ENCODE measurements around the gene SFXN5.
A peak's percentile ranks its signal among the peaks of the same experiment; 100 is the strongest.

The SFXN5 gene

DNA sequence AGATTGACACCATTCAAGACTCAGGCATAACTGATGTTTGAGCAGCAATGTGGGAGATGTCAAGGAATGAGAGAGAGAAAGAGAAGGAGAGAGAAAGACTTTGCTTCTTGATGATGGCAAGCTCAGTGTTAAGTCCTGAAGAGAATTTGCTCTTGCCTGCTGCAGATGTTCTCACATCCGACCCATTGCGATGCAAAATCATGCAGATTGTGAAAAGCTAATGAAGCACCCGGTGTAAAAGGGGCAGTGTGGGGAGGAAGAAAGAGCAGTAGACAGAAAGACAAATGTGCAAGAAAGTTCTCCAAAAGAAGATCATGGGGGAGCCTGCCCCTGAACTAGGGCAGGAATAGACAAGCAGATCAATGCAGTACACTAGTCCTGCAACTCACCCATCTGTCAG is 96.5 kb downstream of the SFXN5 start:
- DNase-seq (ENCODE audit: low spot score) = no peak

DNA sequence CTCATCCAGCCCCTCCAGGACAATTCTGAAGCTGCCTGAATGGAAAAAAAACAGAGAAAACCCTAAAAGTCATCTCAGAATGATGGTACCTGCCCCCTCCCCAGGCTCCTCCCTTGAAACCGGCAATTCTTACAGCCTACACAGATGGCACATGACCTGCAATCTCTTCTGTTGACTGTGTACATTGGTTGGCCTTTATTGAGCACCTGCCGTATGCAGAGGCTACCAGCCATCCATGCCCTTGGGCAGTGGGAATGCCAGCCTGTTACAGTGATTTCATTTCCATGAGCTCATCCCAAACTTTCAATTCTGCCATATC is 97.1 kb downstream of the SFXN5 start:
- no peak for DNase-seq (ENCODE audit: low spot score)

DNA sequence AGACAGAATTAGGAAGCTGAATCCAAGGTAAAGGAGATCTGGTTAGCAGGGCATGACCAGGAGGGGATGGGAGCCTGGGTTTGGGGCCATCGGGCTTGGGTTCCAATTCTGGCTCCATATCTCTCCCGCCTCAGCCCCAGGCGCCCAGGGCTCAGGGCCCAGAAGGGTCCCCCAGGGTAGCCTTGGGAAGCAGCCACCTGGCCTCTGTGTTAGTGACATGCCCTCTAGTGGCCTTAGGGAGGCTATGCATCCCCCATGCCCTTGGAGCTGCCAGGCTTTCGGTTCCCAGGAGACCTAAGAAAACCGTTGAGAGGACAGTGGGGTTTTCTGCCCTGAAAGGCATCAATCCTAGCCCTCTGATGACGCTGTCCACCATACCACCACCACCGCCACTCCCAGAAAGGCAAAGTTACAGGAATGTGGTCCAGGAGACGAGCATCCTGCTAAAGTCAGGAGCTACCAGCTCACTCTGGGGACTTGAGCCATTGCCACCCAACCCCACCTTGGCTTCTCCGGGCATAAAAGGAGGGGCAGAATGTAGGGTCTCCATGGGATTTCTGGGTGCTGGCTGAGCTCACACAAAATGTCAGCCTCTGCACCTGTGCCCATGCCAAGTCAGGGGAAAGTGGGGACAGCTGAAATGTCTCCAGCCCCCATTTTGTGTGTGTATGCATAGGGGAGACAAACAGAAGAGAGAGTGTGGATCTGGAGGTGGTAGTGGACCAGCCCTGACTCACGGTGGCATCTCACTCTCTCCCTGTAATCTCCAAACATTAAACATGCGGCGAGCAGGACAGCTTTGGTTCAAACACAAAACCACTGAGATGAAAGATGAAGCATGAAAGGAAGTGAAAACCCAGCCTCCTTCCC is 97.7 kb downstream of the SFXN5 start:
- DNase-seq (ENCODE audit: low spot score) = peak; percentile 50

DNA sequence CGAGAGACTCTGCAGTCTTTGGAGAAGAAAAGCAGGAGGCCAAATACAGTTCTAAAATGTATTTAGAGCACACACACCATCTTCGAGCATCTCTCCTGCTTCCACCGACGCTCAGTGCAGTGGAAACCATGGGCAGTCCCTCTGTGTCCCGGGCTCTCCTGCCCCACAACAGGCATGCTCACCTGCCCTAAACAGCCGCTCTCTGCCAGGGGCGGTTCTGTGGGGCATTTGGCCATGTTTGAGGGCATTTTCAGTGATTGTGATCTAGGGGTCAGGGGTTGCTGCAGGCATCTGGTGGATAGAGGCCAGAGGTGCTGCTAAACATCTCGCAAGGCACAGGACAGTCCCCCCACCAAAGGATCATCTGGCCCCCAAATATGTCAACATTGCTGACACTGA is 98.4 kb downstream of the SFXN5 start:
- DNase-seq (ENCODE audit: low spot score) = no peak

DNA sequence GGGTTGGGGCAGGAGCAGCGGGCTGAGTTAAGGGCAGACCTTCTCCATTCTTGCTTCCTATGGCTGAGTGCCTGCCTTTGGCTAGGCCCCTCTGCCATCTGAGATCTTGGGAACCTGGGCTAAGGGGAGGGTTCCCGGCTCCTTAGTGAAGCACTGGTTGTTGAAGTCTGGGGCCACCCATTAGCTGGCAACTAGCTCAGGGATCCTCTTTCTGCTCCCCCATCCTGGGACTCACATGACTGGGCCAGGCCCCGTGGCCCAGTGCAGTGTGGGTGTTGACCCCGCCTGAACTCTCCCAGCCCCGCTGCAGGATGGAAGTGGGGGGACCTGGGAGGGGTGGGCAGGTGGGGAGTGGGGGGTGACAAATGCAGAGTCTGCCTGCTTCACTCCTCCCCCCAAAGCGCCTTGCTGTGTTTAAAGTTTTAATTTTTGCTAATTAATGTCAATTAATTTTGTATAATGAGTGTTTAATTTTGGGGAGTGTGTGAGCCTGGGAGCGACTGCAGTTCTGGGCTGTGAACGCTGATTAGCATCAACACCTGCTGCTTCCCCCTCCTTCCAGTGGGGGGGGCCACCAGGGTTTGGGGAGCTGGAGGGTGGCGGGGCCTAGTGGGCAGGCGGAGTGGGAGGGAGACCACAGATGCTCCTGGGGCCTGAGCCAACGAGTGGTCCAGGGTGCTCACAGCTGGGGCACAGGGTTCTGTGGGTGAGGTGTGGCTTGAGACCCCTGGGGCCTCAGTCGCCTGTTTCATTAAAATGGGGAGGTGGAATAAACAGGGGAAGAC is 99.0 kb downstream of the SFXN5 start:
- no peak for DNase-seq (ENCODE audit: low spot score)

DNA sequence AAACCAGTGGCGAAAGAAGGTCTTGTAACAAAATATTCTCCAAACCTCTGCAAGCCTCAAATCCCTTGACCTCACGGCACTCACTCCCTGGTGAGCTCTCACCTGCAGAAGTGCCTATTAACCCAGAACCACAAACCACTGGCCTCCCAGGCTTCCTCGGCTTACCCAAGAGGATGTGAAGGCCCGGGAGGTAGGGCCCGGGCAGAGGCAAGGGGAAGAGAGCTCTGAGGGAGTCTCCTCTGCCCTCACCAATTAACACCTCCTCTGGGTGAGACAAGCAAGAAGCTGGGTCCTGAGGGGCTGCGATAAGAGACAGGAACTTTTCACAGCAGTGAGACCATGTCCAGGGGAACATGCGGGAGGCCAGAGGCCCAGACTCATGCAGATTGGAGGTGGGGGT is 100.5 kb downstream of the SFXN5 start:
- DNase-seq (ENCODE audit: low spot score) = no peak

DNA sequence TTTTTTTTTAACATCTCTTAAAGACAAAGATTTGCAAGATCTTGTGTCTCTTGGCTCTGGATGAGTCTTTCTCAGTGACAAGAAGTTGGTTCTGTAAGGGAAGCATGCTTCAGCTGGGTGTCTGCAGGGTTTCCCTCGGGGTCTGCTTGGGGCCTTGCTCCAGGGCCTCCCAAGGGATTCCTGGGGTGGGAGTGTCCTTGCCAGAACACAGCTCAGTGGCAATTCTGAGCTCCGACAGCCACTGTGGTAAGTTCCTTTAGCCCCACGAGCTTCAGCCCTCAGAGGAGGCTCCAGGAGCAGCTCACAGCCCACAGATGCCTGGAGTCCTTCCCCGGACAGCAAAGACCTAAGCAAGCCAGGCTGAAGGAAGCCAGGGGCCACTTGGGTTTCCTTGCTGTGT is 101.8 kb downstream of the SFXN5 start:
- DNase-seq (ENCODE audit: low spot score) = no peak

DNA sequence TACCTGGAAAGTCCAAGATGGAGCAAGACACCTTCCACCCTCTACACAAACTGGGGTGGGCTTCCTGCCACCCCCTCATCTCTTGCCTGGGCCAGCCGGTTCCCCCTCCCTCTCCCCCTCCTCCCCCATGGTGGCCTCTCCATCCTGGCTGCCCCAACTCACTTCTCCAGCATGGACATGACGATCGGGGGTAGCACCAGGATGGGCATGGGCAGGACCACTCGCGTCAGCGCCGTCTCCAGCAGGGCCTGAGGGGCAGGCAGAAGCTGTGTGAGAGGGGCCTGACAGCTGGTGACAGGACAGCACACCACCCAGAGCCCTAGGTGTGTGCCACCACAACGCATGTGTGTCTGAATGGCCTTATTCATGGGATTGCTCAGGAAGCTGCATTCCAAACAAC is 103.2 kb downstream of the SFXN5 start:
- DNase-seq (ENCODE audit: low spot score) = no peak

DNA sequence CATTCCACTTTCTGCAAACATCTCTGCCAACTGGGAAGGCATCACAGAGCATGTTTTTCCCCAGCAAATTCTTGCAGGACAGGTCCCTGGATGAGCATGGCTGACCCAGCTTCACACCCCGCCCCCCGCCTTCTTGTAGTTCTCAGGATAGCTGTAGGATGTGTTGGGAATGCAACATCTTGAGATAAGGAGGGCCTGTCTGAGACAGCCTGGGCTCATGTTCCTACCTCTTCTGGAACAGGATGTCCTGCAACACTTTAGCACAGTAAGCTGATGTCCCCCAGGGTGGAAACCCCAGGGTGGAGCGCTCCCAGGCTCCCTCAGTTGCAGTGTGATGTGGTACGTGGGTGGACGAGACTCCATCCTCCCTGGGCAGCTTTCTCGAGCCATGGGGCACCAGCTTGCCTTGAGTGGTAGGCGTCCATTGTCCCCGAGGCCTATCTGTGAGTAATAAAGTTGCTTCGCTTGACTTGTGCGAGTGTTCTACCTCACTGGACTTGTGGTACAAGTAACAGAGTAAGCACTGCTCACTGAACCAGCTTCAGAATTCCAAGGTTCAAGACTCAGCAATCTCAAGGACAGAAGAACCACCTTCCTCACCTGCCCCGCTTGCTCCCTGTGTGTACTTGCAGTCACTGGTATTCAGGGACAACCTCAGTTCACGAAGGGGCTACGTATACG is 105.6 kb downstream of the SFXN5 start:
- DNase-seq (ENCODE audit: low spot score) = no peak

DNA sequence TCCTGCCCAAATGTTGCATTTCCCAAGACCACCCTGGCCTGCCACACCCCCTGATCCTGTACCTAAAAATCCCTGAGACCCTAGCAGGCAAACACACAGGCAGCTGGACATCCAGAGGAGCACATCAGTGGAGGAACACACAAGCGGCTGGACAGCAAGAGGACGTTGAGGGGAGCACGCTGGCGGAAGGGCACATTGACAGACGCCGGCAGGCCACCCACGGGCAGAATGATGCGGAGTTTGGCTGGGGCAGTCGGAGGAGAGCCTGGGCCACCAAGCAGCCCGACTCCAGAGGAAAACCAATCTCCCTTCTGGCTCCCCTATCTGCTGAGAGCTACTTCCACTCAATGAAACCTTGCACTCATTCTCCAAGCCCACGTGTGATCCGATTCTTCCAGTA is 106.5 kb downstream of the SFXN5 start:
- no peak for DNase-seq (ENCODE audit: low spot score)

DNA sequence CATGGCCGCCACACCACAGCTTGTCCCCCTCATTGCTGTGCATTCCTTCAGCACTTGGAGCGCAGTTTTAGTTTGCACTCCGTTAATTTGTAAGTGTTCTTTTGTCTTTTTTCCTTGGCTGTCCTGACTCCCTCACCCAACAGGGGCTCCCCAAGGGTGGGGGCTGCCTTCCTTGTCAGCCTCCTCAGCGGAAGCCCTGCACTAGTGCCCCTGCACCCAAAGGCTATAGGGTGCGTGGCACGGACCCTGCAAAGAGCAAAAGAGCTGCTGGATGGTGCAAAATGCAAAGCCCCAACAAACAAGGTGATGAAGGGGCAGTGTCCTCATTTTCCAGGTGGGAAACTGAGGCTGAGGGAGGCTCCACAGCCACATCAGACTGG is 107.4 kb downstream of the SFXN5 start:
- no peak for DNase-seq (ENCODE audit: low spot score)

DNA sequence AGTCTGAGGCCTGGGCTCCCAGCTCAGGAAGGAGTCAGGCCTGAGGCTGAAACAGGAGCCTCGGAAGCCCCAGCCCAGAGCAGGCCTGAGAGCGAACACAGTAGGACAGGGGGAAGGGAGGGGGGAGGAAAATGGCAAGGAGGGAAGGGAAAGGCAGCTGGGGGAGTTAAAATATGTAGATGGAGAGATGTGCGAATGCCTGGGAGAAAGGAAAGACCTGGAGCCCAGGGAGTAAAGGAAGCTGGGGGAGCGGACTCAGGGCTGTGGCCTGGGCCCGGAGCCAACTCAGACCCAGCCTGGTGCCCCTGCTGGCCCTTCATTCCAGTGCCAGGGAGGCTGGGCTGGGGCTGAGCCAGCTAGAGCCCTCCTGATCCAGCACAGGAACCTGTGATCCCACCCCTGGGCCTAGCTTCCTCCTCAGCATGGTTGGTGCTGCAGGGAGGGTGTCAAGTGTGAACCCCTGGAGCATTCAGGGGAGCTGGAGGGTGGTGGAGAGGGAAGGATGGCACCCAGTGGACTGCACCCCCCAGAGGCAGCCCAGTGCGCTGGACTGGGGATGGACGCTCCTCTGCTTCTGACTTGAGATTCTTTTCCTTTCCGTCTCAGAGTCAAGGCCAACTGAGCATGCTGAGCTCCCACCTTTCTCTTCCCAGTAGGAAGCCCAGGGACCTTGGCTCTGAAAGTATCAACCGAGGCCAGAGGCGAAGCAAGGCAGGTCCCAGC is 107.9 kb downstream of the SFXN5 start:
- no peak for DNase-seq (ENCODE audit: low spot score)

DNA sequence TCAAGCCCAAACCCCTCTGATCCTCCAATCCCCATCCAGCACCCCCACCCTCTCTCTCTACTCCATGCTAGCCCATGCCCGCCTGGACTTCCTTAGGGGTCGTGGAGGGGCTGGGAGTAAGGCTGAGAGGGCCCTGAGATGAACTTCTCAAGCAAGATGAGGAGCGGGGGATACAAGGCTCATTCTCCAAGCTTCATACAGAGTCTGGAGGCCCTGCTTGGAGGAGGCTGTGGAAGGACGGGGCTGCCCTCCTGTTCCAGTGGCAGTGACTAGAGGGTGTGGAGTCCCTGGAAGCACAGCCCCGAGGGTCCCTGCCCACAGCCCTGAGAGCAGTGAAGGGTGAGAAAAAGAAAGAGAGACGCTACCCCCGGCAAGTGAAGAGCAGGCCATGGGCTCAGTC is 108.6 kb downstream of the SFXN5 start:
- no peak for DNase-seq (ENCODE audit: low spot score)

DNA sequence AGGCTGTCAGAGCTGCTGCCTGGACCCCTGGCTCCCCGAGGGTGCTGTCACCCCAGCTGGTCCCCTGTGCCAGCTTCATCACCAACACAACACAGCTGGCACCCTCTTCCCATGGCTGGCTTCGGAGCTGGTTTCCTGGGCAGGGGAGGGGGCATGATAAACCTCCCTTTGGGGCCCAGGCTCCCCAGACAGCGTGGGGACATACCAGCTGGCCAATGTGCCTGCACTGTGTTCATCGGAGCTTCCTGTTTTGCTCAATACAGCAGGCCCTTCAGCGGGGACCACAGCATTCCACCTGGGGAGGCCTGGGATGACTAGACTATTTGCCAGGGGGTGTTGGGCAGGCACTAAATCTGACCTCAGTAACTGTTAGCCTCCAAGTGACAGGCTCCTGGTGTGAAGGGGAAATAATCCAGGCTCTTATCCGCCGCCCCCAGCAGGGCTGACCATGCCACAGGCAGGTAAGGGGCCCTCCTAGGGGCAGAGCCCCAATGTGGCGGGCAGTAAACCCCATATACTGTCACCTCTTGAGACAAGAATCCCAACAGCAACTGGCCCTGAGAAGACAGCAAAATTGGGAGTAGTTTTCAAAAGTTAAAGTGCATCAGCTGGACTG is 109.6 kb downstream of the SFXN5 start:
- DNase-seq (ENCODE audit: low spot score) = no peak

DNA sequence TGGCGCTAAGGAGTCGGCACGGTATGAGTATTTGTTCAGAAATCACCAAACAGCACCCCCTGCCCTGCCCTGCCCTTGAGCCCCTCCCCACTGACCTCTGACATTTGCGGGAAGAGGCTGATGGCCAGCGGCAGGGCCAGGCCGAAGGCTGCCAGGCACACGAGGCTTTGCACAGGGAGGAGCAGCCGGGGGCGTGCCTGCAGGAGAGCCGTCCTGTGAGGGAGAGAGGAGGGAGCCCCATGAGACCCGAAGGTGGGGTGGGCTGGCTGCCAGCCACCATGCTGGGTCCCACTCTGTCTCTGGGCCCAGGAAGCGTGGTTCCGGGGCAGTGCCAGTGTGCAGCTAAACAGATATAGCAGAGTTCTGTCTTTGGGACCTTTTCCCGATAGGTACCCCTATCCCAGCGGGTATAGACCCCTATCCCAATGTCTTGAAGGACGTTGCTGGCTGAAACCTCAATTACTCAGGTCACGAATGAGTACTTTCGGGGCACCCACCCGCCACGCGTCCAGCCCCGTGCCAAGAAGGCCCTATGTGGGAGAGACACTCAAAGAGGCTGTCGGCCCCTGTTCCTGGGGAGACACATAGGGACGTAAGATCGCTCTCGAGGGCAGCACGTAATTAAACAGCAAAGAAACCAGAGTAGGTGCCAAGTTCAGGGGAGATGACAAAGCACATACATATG is 110.3 kb downstream of the SFXN5 start:
- no peak for DNase-seq (ENCODE audit: low spot score)

DNA sequence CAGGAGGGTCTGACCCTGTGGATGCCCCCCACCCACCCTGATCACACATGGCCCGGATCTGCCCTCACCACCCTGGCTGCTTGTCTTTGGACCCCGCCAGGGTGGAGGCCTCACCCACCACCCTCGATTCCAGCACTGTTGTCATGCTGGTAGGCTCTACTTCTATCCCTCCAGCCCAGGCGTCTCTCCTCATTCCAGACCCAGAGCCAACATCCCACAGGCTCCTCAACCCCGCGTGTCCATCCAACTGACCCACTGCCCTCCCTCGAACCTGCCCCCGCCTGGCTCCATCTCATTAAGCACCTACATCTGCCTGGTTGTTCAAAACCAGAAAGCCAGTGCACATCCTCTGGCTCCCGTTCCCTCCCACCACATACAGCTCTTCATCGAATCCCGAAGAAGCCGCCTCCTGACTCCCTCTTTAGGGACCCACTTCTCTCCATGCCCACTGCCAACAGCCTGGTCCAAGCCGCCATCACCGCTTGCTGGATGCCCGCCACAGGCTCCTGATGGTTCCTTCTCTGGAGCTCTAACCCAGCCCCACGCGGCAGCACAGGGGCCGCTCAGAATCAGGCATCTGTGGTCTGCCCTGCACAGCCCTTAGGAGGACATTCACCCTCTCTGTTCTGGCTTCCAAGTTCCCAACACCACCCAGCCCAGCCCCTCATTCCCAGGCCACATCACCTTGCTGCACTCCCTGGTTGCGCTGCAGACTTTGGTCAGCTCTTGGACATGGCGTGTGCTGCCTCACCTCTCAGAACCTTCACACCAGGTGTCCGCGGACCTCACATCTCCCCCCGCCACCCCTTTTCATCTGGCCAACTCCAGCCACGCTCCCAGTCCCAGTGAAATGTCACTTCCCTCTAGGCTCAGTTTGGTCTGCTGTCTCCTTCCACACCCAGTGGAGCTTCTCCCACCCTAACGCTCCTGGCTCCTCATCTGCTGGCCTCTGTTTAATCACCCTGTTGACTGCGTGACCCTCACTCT is 111.2 kb downstream of the SFXN5 start:
- DNase-seq (ENCODE audit: low spot score) = no peak

DNA sequence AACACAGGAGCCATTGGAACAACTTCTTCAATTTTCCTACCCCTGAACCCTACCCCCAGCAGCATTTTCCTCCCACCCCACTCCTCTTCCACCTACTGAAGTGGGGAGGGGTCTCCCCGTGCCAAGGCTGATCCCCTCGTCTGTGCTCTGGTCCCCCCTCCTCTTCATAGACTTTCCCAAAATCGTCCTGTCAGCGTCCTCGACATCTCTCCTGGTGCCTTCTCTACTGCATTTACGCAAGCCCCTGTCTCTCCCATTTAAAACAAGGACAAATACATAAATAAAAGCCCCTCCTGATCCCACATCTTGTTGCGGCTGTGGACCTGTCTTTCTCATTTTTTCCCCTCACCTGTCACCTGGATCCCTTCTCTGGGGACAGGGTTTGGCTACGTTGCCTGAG is 112.0 kb downstream of the SFXN5 start:
- no peak for DNase-seq (ENCODE audit: low spot score)

DNA sequence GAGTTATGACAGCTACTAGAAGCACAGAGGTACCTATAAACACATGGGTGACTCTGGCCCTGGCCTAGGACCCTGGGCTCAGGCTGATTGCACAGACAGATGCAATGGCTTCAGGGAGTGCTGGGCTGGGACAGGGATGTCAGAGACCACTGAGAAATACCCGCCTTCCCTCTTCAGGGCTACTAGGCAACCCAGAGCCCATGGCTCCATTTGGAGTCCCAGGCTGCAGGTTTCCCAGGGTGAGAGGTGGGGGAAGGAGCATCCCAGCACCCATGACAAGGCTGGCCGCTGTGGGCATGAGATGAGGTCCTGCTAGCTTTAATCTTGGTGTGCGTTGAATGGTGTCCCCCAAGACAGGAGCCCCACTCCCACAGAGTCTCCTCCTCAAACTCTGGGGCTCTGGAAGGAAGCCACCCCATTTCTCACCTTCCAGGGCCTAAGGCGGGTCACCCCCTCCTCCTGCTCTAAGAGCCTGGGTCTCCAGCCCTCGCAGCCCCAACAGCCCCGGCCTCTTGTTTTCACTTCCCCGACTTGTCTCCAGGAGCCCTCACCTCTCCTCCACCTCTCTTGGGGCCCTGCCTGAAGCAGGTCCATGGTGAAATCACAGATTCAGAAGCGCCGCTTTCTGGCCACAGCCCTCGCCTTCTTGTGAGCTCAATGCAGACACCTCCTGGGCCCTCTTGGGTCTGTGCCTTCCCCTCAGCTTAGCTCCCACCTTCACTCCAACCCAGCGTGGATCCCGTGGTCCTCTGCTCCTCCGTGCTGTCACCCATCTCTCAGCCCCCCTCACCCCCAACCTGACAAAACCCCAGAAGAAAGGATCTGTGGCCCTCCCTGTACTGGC is 112.7 kb downstream of the SFXN5 start:
- DNase-seq (ENCODE audit: low spot score) = no peak

DNA sequence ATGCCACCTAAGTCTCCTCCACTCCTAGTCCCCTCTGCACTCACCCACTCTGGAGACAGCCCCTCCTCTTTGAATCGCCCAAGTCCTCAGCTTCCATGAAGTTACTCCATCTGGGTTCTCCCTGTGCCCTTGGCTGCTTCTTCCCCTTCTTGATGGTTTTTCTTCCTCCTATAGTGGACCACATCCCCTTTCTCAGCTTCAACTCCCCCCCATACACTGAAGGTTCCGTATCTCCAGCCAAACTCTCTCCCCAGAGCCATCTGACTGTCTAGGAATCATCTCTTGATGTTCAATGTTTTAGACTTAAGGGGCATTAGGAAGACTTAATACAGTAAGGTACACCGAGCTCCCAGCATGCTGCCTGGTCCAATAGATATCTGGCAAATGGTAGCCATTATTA is 114.6 kb downstream of the SFXN5 start:
- DNase-seq (ENCODE audit: low spot score) = no peak

Measured in activated CD4-positive, alpha-beta T cell treated with anti-CD3 and anti-CD28 coated beads, Interleukin-2, Interleukin-4, amounts not matched to agents 100 ng/mL and 50 ng/mL, durations not matched to agents 16 hours and 8 hours (primary cell).